ENCODE data around the gene SLC5A6. TPM values are rescaled to one million over a fixed set of nuclear protein-coding genes. Genes with fewer than 3 reads are reported as not detected.

The SLC5A6 gene
- total and polyA plus RNA-seq, 2 of the 4 experiments (the other 2 are of a cell fraction) = 28.8 to 34.2 TPM

DNA sequence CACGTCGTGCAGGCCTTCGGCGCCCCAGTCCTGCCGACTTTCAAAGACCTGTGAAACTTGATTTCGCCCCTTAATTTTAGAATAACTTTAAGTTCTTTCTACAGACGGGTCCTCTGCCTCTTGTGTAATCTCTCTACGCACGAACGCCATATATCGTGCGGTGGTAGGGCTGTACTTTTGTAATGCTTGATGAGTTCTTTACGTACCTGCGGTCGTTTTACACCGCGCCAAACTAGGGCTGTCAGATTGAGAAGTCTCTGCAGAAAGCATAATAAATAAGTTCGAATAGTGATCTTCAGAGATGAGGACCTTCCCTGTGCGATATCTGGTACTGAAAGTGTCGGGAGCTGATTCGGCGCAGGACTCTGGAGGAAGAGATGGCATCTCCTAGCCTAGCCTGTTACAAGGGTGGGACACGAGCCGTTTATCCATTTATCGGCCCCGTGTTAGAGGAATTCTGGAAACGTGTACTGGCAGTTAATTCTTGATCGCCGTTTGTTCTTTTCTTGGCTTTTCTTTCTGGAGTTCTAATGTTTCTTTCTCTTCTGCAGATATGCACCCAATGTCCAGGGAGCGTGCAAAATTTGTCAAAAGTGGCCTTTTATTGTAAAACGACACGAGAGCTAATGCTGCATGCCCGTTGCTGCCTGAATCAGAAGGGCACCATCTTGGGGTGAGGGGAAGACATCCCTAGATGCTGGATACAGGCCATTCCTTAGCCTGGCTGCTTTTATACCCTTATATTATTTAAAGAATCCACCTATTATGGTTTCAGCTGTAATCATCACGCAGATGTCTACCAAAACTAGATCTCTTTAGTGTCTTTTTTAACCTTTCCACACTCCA lies 781 bp upstream of the SLC5A6 start:
- Histone ChIP-seq H3K27ac (ENCODE audit: insufficient read depth, low read length) (peak overlapping the region; percentile 99), H2AFZ (replicated peaks; ENCODE audit: low read length, poor library complexity) (peak overlapping the region; percentile 96), H2BK5ac (ENCODE audit: low read depth, low read length, poor library complexity, severe bottlenecking) (peak overlapping the region; percentile 92), H2BK120ac (ENCODE audit: low read depth, low read length) (peak overlapping the region; percentile 26; the same call in 1 of the 2 replicates), H3K36me3 (ENCODE audit: control insufficient read depth, insufficient read depth, low read length) (peaks cover 9% of the 10 kb centered on the region), H3K9me1 (ENCODE audit: insufficient read depth, low read length) (peaks cover 9% of the 10 kb centered on the region), H4K20me1 (ENCODE audit: insufficient read depth, low read length) (no peaks in the 10 kb centered on the region), H2BK20ac (ENCODE audit: low read depth, low read length) (no peak overlapping the region), H4K5ac (ENCODE audit: low read depth, low read length) (peak overlapping the region; percentile 98), H3K4me3 (ENCODE audit: insufficient read depth, low read depth, low read length) (peak overlapping the region; percentile 96), H3K27me3 (ENCODE audit: control insufficient read depth, insufficient read depth, low read length) (no peaks in the 10 kb centered on the region), H3K14ac (replicated peaks; ENCODE audit: low read depth, low read length) (peak overlapping the region; percentile 99), H4K91ac (ENCODE audit: insufficient read depth, low read depth, low read length) (peak overlapping the region; percentile 88), H3K18ac (ENCODE audit: low read depth, low read length) (peak overlapping the region; percentile 91), H3K9me3 (ENCODE audit: control insufficient read depth, insufficient read depth, low read length) (no peaks in the 10 kb centered on the region), H2BK15ac (ENCODE audit: low read depth, low read length) (no peak overlapping the region), H3K4me2 (ENCODE audit: low read depth, low read length) (peak overlapping the region; percentile 81), H3K23ac (ENCODE audit: low read depth, low read length) (peak overlapping the region; percentile 96), H3K9ac (ENCODE audit: low read depth, low read length) (peak overlapping the region; percentile 99), H2AK9ac (replicated peaks; ENCODE audit: low read depth, low read length, poor library complexity) (peak overlapping the region; percentile 0), H3K4ac (ENCODE audit: low read depth, low read length) (peak overlapping the region; percentile 92), H3K56ac (ENCODE audit: extremely low read depth, insufficient read depth, low read length) (peak overlapping the region; percentile 93), H4K8ac (ENCODE audit: low read depth in 2 of 2, low read length in 2 of 2) (peak overlapping the region; percentile 84 to 99), H3K79me1 (ENCODE audit: low read depth in 1 of 2, low read length in 2 of 2) (peaks cover 25 to 42% of the 10 kb centered on the region in 2 experiments), H3K4me1 (ENCODE audit: control insufficient read depth, insufficient read depth, low read length) (peaks cover 8% of the 10 kb centered on the region), H2AK5ac (ENCODE audit: low read depth, low read length) (peak overlapping the region; percentile 72)
- TSS peak; percentile 56 for BruUV-seq (replicated peaks)
- dilution Hi-C loops (cut with HindIII; ENCODE audit: low sequenced_read_pairs, unreplicated experiment) = no loop called here
- TF ChIP-seq RCOR1 (IDR thresholded peaks at IDR 0.05; ENCODE audit: insufficient replicate concordance, low read length) (no peak), CEBPB (IDR thresholded peaks at IDR 0.05; ENCODE audit: low read depth, low read length) (peak; percentile 90)
- CTCF ChIA-PET = no interaction called here
- DNase-seq (peak; percentile 76), ATAC-seq (ENCODE audit: low read depth) (peak; percentile 3)
- in situ Hi-C loops (cut with MboI; ENCODE audit: low sequenced_read_pairs) = no loop called here
- POLR2A ChIA-PET (ENCODE audit: unreplicated experiment) = no interaction called here
- intact Hi-C loops (cut with micrococcal nuclease) = loop anchor here (2.0 kb wide), 1 partner anchor 68 kb away; no protein-coding TSS in a partner anchor
- WGBS, 2 experiments (ENCODE audit: extremely low coverage in 2 of 2, insufficient read length in 1 of 2) = 2% methylated on average over 17 of the region's 34 CpGs; no CpG with 5 or more reads in 1 of the 2 experiments

Data from IMR-90 (cell line).